Endothelial cell of umbilical vein (primary cell): Measurements from ENCODE around the gene SORCS3.

Experiments used
- CTCF ChIP-seq, 2 donors: IDR thresholded peaks; 1 replicate in 1 of 2; 2 replicates in 1 of 2; pipeline ENCODE4 v1.5.1; 2011; ENCODE audit warnings: low read length in 2 of 2, mild to moderate bottlenecking in 2 of 2, moderate library complexity in 2 of 2, control low read depth in 1 of 2, inconsistent platforms in 1 of 2, low read depth in 1 of 2; ENCODE audit not compliant: insufficient read depth in 1 of 2; ENCODE audit errors: extremely low read depth in 1 of 2
- EZH2 ChIP-seq: IDR thresholded peaks from 2 replicates; pipeline ENCODE4 v1.6.1; 2012; ENCODE audit warnings: borderline replicate concordance, low read depth, mild to moderate bottlenecking, moderate library complexity, low read length, inconsistent platforms; ENCODE audit not compliant: severe bottlenecking
- GATA2 ChIP-seq: IDR thresholded peaks from 2 replicates; pipeline ENCODE4 v1.7.0; 2011; ENCODE audit warnings: low read depth, mild to moderate bottlenecking, moderate library complexity, mixed read lengths, low read length; ENCODE audit not compliant: insufficient read length, insufficient read depth
- POLR2A ChIP-seq: IDR thresholded peaks from 2 replicates; pipeline ENCODE4 v1.6.1; 2012; ENCODE audit warnings: low read depth, mild to moderate bottlenecking, control low read depth, low read length

- TF ChIP-seq POLR2A (no peak), GATA2 (no peak), CTCF (IDR thresholded peaks at IDR 0.05; ENCODE audit: extremely low read depth in 1 of 2, insufficient read depth in 1 of 2, low read depth in 1 of 2, low read length in 2 of 2) (no peak), EZH2 (no peak)
Observed at GRCh38 chr10:105096316-105096715, 455.2 kb downstream of the SORCS3 start.
